ENCODE results near the gene NHERF1.

Gene NHERF1

DNA sequence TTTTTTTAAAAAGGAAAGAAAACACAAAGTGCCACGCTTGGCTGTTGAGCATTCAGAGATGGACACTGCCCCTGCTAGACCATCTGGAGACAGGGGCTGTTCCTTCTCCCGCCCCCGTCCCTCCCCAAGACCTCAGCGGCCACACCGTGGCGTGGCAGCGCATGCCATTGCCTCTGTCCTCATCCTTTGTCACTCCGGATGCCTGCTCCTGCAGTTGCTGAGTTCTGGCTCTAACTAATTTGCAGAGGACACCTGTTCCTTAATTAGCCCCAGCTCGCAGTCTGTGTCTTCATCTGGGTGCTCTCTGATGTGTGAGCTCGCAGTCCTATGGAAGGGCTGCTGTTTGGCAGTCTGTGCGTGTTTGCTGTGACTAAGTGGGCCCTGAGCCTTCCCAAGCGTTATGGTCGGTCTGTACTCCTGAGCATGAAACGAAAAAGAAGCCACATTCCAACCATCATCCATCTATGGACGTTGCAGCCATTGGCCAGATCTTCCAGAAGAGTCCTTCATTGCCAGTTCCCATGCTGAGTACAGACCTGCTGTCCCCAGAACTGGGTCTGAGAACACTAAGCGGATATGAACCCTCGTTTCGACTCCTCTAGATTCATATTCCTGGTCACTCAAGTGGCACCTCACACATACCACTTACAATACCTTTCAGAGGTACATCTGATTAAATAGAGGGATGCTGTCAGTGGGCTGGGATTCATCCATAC is 68.6 kb downstream of the NHERF1 start:
- TF ChIP-seq, protein P1, sequence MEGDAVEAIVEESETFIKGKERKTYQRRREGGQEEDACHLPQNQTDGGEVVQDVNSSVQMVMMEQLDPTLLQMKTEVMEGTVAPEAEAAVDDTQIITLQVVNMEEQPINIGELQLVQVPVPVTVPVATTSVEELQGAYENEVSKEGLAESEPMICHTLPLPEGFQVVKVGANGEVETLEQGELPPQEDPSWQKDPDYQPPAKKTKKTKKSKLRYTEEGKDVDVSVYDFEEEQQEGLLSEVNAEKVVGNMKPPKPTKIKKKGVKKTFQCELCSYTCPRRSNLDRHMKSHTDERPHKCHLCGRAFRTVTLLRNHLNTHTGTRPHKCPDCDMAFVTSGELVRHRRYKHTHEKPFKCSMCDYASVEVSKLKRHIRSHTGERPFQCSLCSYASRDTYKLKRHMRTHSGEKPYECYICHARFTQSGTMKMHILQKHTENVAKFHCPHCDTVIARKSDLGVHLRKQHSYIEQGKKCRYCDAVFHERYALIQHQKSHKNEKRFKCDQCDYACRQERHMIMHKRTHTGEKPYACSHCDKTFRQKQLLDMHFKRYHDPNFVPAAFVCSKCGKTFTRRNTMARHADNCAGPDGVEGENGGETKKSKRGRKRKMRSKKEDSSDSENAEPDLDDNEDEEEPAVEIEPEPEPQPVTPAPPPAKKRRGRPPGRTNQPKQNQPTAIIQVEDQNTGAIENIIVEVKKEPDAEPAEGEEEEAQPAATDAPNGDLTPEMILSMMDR (IDR thresholded peaks at IDR 0.05; ENCODE audit: low read depth, low read length) = no peak
- no peak for TF ChIP-seq EZH2phosphoT487 (IDR thresholded peaks at IDR 0.05; ENCODE audit: low read depth)
- H3K9me3 ChIP-seq (ENCODE audit: insufficient read depth, low read length) = no peaks in the 10 kb centered on the region
- H3K9ac ChIP-seq (ENCODE audit: low read length) = no peak overlapping the region
- H2AFZ ChIP-seq (ENCODE audit: low read depth, low read length) = no peak overlapping the region
- no peak overlapping the region for H3K4me2 ChIP-seq (ENCODE audit: low read length)
- no peaks in the 10 kb centered on the region for H3K4me1 ChIP-seq (ENCODE audit: low read length)
- H3K36me3 ChIP-seq (replicated peaks; ENCODE audit: low read depth, low read length) = no peaks in the 10 kb centered on the region
- H3K79me2 ChIP-seq (ENCODE audit: low read length) = no peaks in the 10 kb centered on the region
- H3K27me3 ChIP-seq (ENCODE audit: low read depth, low read length) = no peaks in the 10 kb centered on the region
- no peak overlapping the region for H3K4me3 ChIP-seq (ENCODE audit: low read length)
- no peaks in the 10 kb centered on the region for H4K20me1 ChIP-seq (ENCODE audit: insufficient read depth, low read length)
- H3K27ac ChIP-seq (ENCODE audit: low read length) = no peak overlapping the region

DNA sequence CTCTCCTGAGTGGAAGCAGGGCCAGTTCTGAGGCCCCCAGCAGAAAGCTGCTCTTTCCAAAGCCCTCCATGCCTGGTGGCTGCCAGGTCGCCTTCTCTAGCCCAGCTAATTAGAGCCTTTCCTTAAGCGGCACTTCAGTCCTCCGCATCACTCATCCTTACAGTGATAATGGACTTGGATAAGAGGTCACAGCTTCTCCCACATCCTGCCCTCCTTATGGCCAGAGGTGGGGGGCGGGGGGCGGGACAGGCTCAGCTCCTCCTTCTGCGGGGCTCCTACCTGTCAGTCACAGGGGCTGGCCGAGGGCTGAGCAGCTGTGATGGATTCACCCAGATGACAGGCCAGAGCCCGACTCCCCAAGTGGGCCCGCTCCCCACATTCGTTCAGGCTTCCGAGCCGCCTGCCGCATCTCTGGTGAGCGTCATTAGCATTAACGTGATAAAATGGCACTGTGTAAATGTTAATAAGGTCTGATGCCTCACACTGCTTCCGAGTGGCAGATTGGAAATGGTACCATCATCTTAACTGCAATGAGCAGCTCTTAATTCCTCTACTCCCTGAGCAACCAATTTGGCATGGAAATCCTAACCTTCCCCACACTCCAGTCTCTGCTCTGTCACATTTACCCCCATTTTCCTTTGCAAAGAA is 70.0 kb downstream of the NHERF1 start:
- Histone ChIP-seq H3K36me3 (replicated peaks; ENCODE audit: low read depth, low read length) (no peaks in the 10 kb centered on the region), H3K9me3 (ENCODE audit: insufficient read depth, low read length) (no peaks in the 10 kb centered on the region), H3K4me3 (ENCODE audit: low read length) (no peak overlapping the region), H2AFZ (ENCODE audit: low read depth, low read length) (no peak overlapping the region), H3K4me2 (ENCODE audit: low read length) (no peak overlapping the region), H3K27me3 (ENCODE audit: low read depth, low read length) (no peaks in the 10 kb centered on the region), H3K79me2 (ENCODE audit: low read length) (no peaks in the 10 kb centered on the region), H3K9ac (ENCODE audit: low read length) (no peak overlapping the region), H3K4me1 (ENCODE audit: low read length) (no peaks in the 10 kb centered on the region), H4K20me1 (ENCODE audit: insufficient read depth, low read length) (no peaks in the 10 kb centered on the region), H3K27ac (ENCODE audit: low read length) (no peak overlapping the region)
- TF ChIP-seq, protein P1 (IDR thresholded peaks at IDR 0.05; ENCODE audit: low read depth, low read length) = no peak
- TF ChIP-seq EZH2phosphoT487 (IDR thresholded peaks at IDR 0.05; ENCODE audit: low read depth) = no peak
